H1 (cell line): Measurements from ENCODE around the gene MCM3. TPM values are rescaled to one million over a fixed set of nuclear protein-coding genes. Genes with fewer than 3 reads are reported as not detected.

Experiments
- CTCF ChIA-PET: fragments of 300-600 bp; sonication (Branson Sonifier 250); formaldehyde crosslinking; loops from one replicate; lab custom pipeline; 2021; ENCODE audit not compliant: partially characterized antibody; lab: Charles Lee
- POLR2A ChIA-PET: fragments of 300-600 bp; sonication (Branson Sonifier 250); formaldehyde crosslinking; loops from one replicate; lab custom pipeline; 2021; ENCODE audit warnings: inconsistent platforms; ENCODE audit not compliant: partially characterized antibody; lab: Charles Lee
- DNase-seq, 2 experiments: peaks; one replicate each; pipeline versions ENCODE4 v3.0.0 to v3.0.0-alpha.2; 2010 to 2022; ENCODE audit warnings: low spot score in 2 of 2, low read depth in 1 of 2, mixed read lengths in 1 of 2
- FAIRE-seq: peaks from 2 replicates; lab custom pipeline; 2011; peaks lifted over from hg19 to GRCh38; lab: Jason Lieb, UNC
- H2AFZ ChIP-seq: 2 replicates; pipeline ENCODE4 v1.8.1; 2012; ENCODE audit warnings: low read length, inconsistent platforms
- H2AK5ac ChIP-seq: 2 replicates; pipeline ENCODE4 v1.6.1; 2013; ENCODE audit warnings: low read depth, low read length
- H2BK120ac ChIP-seq: replicated peaks from 2 replicates; pipeline ENCODE3; 2013; ENCODE audit warnings: low read depth, low read length, inconsistent platforms
- H2BK12ac ChIP-seq: 2 replicates; pipeline ENCODE4 v1.6.1; 2013; ENCODE audit warnings: low read depth, low read length
- H2BK15ac ChIP-seq: 2 replicates; pipeline ENCODE4 v1.6.1; 2013; ENCODE audit warnings: low read length
- H2BK20ac ChIP-seq: 2 replicates; pipeline ENCODE4 v1.6.1; 2013; ENCODE audit warnings: low read length
- H2BK5ac ChIP-seq: 2 replicates; pipeline ENCODE4 v1.6.1; 2013; ENCODE audit warnings: low read depth, low read length
- H3K14ac ChIP-seq: 2 replicates; pipeline ENCODE4 v1.6.1; 2013; ENCODE audit warnings: inconsistent platforms; ENCODE audit not compliant: insufficient read length
- H3K18ac ChIP-seq: 2 replicates; pipeline ENCODE4 v1.6.1; 2013; ENCODE audit warnings: low read length; ENCODE audit errors: extremely low read depth
- H3K23ac ChIP-seq: 2 replicates; pipeline ENCODE4 v1.6.1; 2013; ENCODE audit warnings: inconsistent platforms; ENCODE audit not compliant: insufficient read length
- H3K23me2 ChIP-seq: 2 replicates; pipeline ENCODE4 v1.6.1; 2013; ENCODE audit warnings: low read depth, low read length
- H3K27ac ChIP-seq: 2 replicates; pipeline ENCODE4 v1.6.1; 2011; ENCODE audit warnings: low read depth, low read length, inconsistent platforms
- H3K27me3 ChIP-seq, 4 experiments: replicated peaks in 1 of 4; 1 replicate in 1 of 4; 2 replicates in 3 of 4; pipeline versions ENCODE4 v1.6.1 to v1.8.1; 2011 to 2013; ENCODE audit warnings: low read length in 3 of 4, mild to moderate bottlenecking in 3 of 4, inconsistent platforms in 2 of 4, mixed read lengths in 2 of 4, moderate library complexity in 1 of 4; ENCODE audit not compliant: control insufficient read depth in 3 of 4, insufficient read depth in 3 of 4; ENCODE audit errors: extremely low read depth in 1 of 4
- H3K36me3 ChIP-seq, 4 experiments: 2 replicates each; pipeline versions ENCODE4 v1.6.1 to v1.8.1; 2011 to 2013; ENCODE audit warnings: mild to moderate bottlenecking in 4 of 4, low read length in 3 of 4, moderate library complexity in 2 of 4, control low read depth in 1 of 4, inconsistent platforms in 1 of 4; ENCODE audit not compliant: insufficient read depth in 4 of 4, control insufficient read depth in 2 of 4
- H3K4ac ChIP-seq: replicated peaks from 2 replicates; pipeline ENCODE3; 2013; ENCODE audit warnings: low read length, low read depth, mixed read lengths, inconsistent platforms; ENCODE audit not compliant: insufficient read length
- H3K4me1 ChIP-seq, 4 experiments: replicated peaks in 1 of 4; 1 replicate in 1 of 4; 2 replicates in 3 of 4; pipeline versions ENCODE4 v1.6.1 to v1.8.1; 2011 to 2013; ENCODE audit warnings: low read length in 3 of 4, inconsistent platforms in 2 of 4, mixed read lengths in 1 of 4; ENCODE audit not compliant: insufficient read depth in 4 of 4, control insufficient read depth in 3 of 4
- H3K4me2 ChIP-seq, 2 experiments: 2 replicates each; pipeline versions ENCODE4 v1.6.1 to v1.8.1; 2011 to 2013; ENCODE audit warnings: low read depth in 2 of 2, low read length in 2 of 2, control low read depth in 1 of 2, inconsistent platforms in 1 of 2, mild to moderate bottlenecking in 1 of 2; ENCODE audit not compliant: insufficient read depth in 1 of 2
- H3K4me3 ChIP-seq, 4 experiments: fragments of 200-600, 300-600 bp in 1 of 4; sonication (generic), shearing (Covaris generic), sonication (Bioruptor Twin) in 1 of 4; 2 replicates each; pipeline versions ENCODE4 v1.5.1 to v1.8.1; 2011 to 2016; ENCODE audit warnings: low read length in 4 of 4, low read depth in 3 of 4, control low read depth in 2 of 4, inconsistent platforms in 2 of 4, mild to moderate bottlenecking in 2 of 4, mixed read lengths in 1 of 4, moderate library complexity in 1 of 4; ENCODE audit not compliant: insufficient read depth in 2 of 4; ENCODE audit errors: extremely low read depth in 1 of 4
- H3K56ac ChIP-seq: replicated peaks from 2 replicates; pipeline ENCODE3; 2013; ENCODE audit warnings: low read depth, mild to moderate bottlenecking, mixed read lengths, low read length, inconsistent platforms; ENCODE audit not compliant: insufficient read length
- H3K79me1 ChIP-seq: 2 replicates; pipeline ENCODE4 v1.6.1; 2013; ENCODE audit warnings: low read depth, low read length, control low read depth
- H3K79me2 ChIP-seq, 2 experiments: 2 replicates each; pipeline versions ENCODE4 v1.6.1 to v1.8.1; 2012 to 2013; ENCODE audit warnings: low read length in 2 of 2, mild to moderate bottlenecking in 2 of 2, inconsistent platforms in 1 of 2; ENCODE audit not compliant: insufficient read depth in 2 of 2, control insufficient read depth in 1 of 2
- H3K9ac ChIP-seq, 4 experiments: replicated peaks in 1 of 4; 1 replicate in 1 of 4; 2 replicates in 3 of 4; pipeline versions ENCODE4 v1.6.1 to v1.8.1; 2011 to 2013; ENCODE audit warnings: low read depth in 3 of 4, low read length in 3 of 4, control low read depth in 2 of 4, mild to moderate bottlenecking in 2 of 4, moderate library complexity in 2 of 4, inconsistent platforms in 1 of 4; ENCODE audit errors: extremely low read depth in 1 of 4
- H3K9me3 ChIP-seq, 2 experiments: 2 replicates each; pipeline versions ENCODE4 v1.6.1 to v1.8.1; 2012 to 2013; ENCODE audit warnings: mild to moderate bottlenecking in 2 of 2, moderate library complexity in 2 of 2, control low read depth in 1 of 2, inconsistent platforms in 1 of 2, low read depth in 1 of 2, low read length in 1 of 2, mixed read lengths in 1 of 2; ENCODE audit not compliant: insufficient read depth in 2 of 2
- H4K20me1 ChIP-seq, 2 experiments: replicated peaks in 1 of 2; 2 replicates each; pipeline versions ENCODE3 to v1.8.1; 2011 to 2013; ENCODE audit warnings: inconsistent platforms in 2 of 2, low read length in 2 of 2, mild to moderate bottlenecking in 1 of 2; ENCODE audit not compliant: insufficient read depth in 2 of 2, control insufficient read depth in 1 of 2
- H4K5ac ChIP-seq: 2 replicates; pipeline ENCODE4 v1.6.1; 2013; ENCODE audit warnings: low read length, low read depth, mixed read lengths, inconsistent platforms; ENCODE audit not compliant: insufficient read length
- H4K8ac ChIP-seq: 2 replicates; pipeline ENCODE4 v1.8.0; 2013; ENCODE audit warnings: mild to moderate bottlenecking, moderate library complexity, low read length, inconsistent platforms; ENCODE audit not compliant: insufficient read depth; ENCODE audit errors: extremely low read depth
- H4K91ac ChIP-seq: replicated peaks from 2 replicates; pipeline ENCODE3; 2013; ENCODE audit warnings: low read length, mixed read lengths, inconsistent platforms; ENCODE audit not compliant: insufficient read length
- BACH1 ChIP-seq: IDR thresholded peaks from 2 replicates; pipeline ENCODE4 v1.6.1; 2012; ENCODE audit warnings: low read length, improper control_type of control experiment
- CHD1 ChIP-seq: IDR thresholded peaks from 2 replicates; pipeline ENCODE4 v1.6.1; 2012; ENCODE audit warnings: low read depth, low read length, improper control_type of control experiment
- EGR1 ChIP-seq: IDR thresholded peaks from 2 replicates; pipeline ENCODE4 v1.6.1; 2011; ENCODE audit warnings: low read depth, low read length, borderline replicate concordance
- GTF2F1 ChIP-seq: IDR thresholded peaks from 2 replicates; pipeline ENCODE4 v1.6.1; 2012; ENCODE audit warnings: low read depth, low read length, improper control_type of control experiment, borderline replicate concordance
- MAFK ChIP-seq: IDR thresholded peaks from 2 replicates; pipeline ENCODE4 v1.6.1; 2012; ENCODE audit warnings: low read depth, mild to moderate bottlenecking, improper control_type of control experiment, low read length
- NRF1 ChIP-seq: IDR thresholded peaks from 2 replicates; pipeline ENCODE4 v1.6.1; 2011; ENCODE audit warnings: mild to moderate bottlenecking, low read depth, low read length, improper control_type of control experiment
- RXRA ChIP-seq: IDR thresholded peaks from 2 replicates; pipeline ENCODE4 v1.6.1; 2011; ENCODE audit warnings: low read depth, mild to moderate bottlenecking, low read length, moderate library complexity; ENCODE audit not compliant: insufficient read depth
- SIRT6 ChIP-seq: IDR thresholded peaks from one replicate; pipeline ENCODE4 v1.7.1; 2012; ENCODE audit warnings: low read length, inconsistent platforms
- TCF12 ChIP-seq: IDR thresholded peaks from 2 replicates; pipeline ENCODE4 v1.6.1; 2011; ENCODE audit warnings: low read depth, mild to moderate bottlenecking, low read length
- TEAD4 ChIP-seq: IDR thresholded peaks from 2 replicates; pipeline ENCODE4 v1.6.1; 2012; ENCODE audit warnings: low read depth, low read length, inconsistent platforms, mixed read lengths
- polyA plus RNA-seq, 7 experiments: library from polyadenylated mRNA; depleted of rRNA in 3 of 7; stranded (reverse) in 5 of 7; unstranded in 2 of 7; fragments of >200 nt in 5 of 7; fragments of 200-250 nt in 2 of 7; gene quantifications; 1 replicate in 5 of 7; 2 replicates in 1 of 7; 4 replicates in 1 of 7; pipeline versions ENCODE4 v1.2.1 to v1.2.3, GENCODE V29; 2011 to 2013; ENCODE audit warnings: missing spikeins in 2 of 7, mixed read lengths in 2 of 7
- total RNA-seq: library from RNA; stranded (reverse); fragmentation: NEBNext Ultra II Directional; extraction: Animal tissue kit (Norgen Biotek cat#: 25700); gene quantifications from 2 replicates; pipeline ENCODE4 v1.2.1, GENCODE V29; 2021
- TF ChIP-seq, protein P1 (sequence below): IDR thresholded peaks from 2 replicates; pipeline ENCODE4 v1.6.1; 2012; ENCODE audit warnings: inconsistent platforms

The MCM3 gene
- total and polyA plus RNA-seq, 2 of the 8 experiments (the other 6 are each of a cell fraction or from before 2014, with no cell fraction given), result 275 to 293 TPM

DNA sequence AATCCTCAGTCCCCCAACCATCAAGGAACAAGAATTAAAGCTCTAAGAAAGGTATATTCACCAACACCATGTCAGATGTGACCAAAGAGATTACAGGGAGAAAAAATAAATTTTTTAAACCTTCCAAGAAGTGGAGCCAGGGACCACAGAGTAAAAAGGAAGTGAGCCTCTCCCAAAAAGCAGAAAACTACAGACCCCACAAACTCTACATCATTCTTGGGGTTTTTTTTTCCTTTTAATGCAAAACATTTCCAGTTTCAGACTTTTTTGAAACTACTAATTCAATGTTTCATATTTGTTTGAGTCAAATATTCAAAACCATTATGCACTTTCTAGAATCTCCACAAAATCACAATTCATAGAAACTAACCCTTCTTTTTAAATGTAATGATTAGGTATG is 33.4 kb downstream of the MCM3 start:
- Histone ChIP-seq H3K36me3 (no peaks in the 10 kb centered on the region), H3K18ac (no peak overlapping the region), H2BK12ac (no peak overlapping the region), H3K23ac (no peak overlapping the region), H2BK15ac (no peak overlapping the region), H2BK20ac (no peak overlapping the region), H4K5ac (no peak overlapping the region), H4K20me1 (no peaks in the 10 kb centered on the region), H3K4me2 (no peak overlapping the region), H3K4ac (no peak overlapping the region), H3K4me1 (no peaks in the 10 kb centered on the region), H4K8ac (no peak overlapping the region), H3K14ac (no peak overlapping the region), H4K91ac (no peak overlapping the region), H3K56ac (no peak overlapping the region), H3K79me2 (no peaks in the 10 kb centered on the region), H3K23me2 (no peaks in the 10 kb centered on the region), H2AK5ac (no peak overlapping the region), H3K27ac (no peak overlapping the region), H3K79me1 (no peaks in the 10 kb centered on the region), H3K27me3 (no peaks in the 10 kb centered on the region), H3K9me3 (0 out of 4 replicates have a peak, but pooled peaks cover 0 to 8% of the 10 kb centered on the region in 2 experiments), H3K4me3 (no peak overlapping the region), H2BK5ac (no peak overlapping the region), H2AFZ (no peak overlapping the region), H2BK120ac (no peak overlapping the region), H3K9ac (no peak overlapping the region)
- no peak for TF ChIP-seq SIRT6
- TF ChIP-seq BACH1, result no peak
- TF ChIP-seq, protein P1, sequence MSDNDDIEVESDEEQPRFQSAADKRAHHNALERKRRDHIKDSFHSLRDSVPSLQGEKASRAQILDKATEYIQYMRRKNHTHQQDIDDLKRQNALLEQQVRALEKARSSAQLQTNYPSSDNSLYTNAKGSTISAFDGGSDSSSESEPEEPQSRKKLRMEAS, result no peak
- no peak for TF ChIP-seq RXRA
- no peak for TF ChIP-seq CHD1
- TF ChIP-seq TCF12, result no peak
- no peak for TF ChIP-seq NRF1
- TF ChIP-seq MAFK, result no peak
- TF ChIP-seq TEAD4, result no peak
- no peak for TF ChIP-seq EGR1
- no peak for TF ChIP-seq GTF2F1
- CTCF ChIA-PET, result interaction anchor here (0.6 to 6.0 kb wide), 3 partner anchors 12 to 149 kb away, joined by 3 to 53 read pairs (median 3); no protein-coding TSS in a partner anchor
- DNase-seq, result no peak
- FAIRE-seq, result no peak
- POLR2A ChIA-PET, result interaction anchor here (1.1 to 15.5 kb wide), 2 partner anchors 10 to 23 kb away, joined by 7 to 198 read pairs; no protein-coding TSS in a partner anchor
